SKM-1 (cell line): ENCODE results near the gene TBC1D2.
"Not testable (repeated sequence)": the region's sequence is repeated elsewhere in the genome, so short reads cannot be mapped to it uniquely, and the experiment has no call there.

Experiments
- DNase-seq: peaks from one replicate; lab custom pipeline; 2025; ENCODE audit not compliant: unreplicated experiment; lab: John Stamatoyannopoulos, UW

The TBC1D2 gene

GRCh38 chr9:98255578-98256296, at the start of gene TBC1D2:
TSS of gene TBC1D2 (minus strand) at chr9:98255649. CDS start at chr9:98255541, 108 bp downstream.
- DNase-seq = peak; percentile 35

- no peak for DNase-seq
These were observed 48.9 kb upstream of the TBC1D2 start for GRCh38 chr9:98304381-98304780.

GRCh38 chr9:98303633-98304125, 48.2 kb upstream of the TBC1D2 start:
- no peak for DNase-seq

GRCh38 chr9:98302938-98303632, 47.6 kb upstream of the TBC1D2 start:
- DNase-seq = no peak

- DNase-seq = no peak
These were observed 46.7 kb upstream of the TBC1D2 start for GRCh38 chr9:98302150-98302549.

- no peak for DNase-seq
These were observed 45.2 kb upstream of the TBC1D2 start for GRCh38 chr9:98300611-98301010.

- DNase-seq = no peak
These were observed 43.0 kb upstream of the TBC1D2 start for GRCh38 chr9:98298476-98298875.

GRCh38 chr9:98295824-98296223, 40.4 kb upstream of the TBC1D2 start:
- no peak for DNase-seq

- DNase-seq = no peak
These were observed 36.4 kb upstream of the TBC1D2 start for GRCh38 chr9:98291820-98292219.

GRCh38 chr9:98290411-98290810, 35.0 kb upstream of the TBC1D2 start:
- no peak for DNase-seq

GRCh38 chr9:98289614-98290201, 34.3 kb upstream of the TBC1D2 start:
- no peak for DNase-seq

- no peak for DNase-seq
These were observed 33.4 kb upstream of the TBC1D2 start for GRCh38 chr9:98288881-98289280.

- no peak for DNase-seq
These were observed 31.9 kb upstream of the TBC1D2 start for GRCh38 chr9:98287384-98287783.

- no peak for DNase-seq
These were observed 30.0 kb upstream of the TBC1D2 start for GRCh38 chr9:98285446-98285845.

GRCh38 chr9:98284754-98285153, 29.3 kb upstream of the TBC1D2 start:
- no peak for DNase-seq

- not testable (repeated sequence) for DNase-seq
These were observed 27.7 kb upstream of the TBC1D2 start for GRCh38 chr9:98283143-98283542.

- DNase-seq = no peak
These were observed 25.8 kb upstream of the TBC1D2 start for GRCh38 chr9:98281281-98281680.

- DNase-seq = no peak
These were observed 25.1 kb upstream of the TBC1D2 start for GRCh38 chr9:98280574-98280973.

- DNase-seq = no peak
These were observed 24.7 kb upstream of the TBC1D2 start for GRCh38 chr9:98280162-98280561.

- DNase-seq = no peak
These were observed 21.5 kb upstream of the TBC1D2 start for GRCh38 chr9:98276907-98277469.

GRCh38 chr9:98275159-98275558, 19.7 kb upstream of the TBC1D2 start:
- DNase-seq = no peak

GRCh38 chr9:98272083-98272482, 16.6 kb upstream of the TBC1D2 start:
- DNase-seq = no peak
